ENCODE measurements around the gene FKBP5.

DNA sequence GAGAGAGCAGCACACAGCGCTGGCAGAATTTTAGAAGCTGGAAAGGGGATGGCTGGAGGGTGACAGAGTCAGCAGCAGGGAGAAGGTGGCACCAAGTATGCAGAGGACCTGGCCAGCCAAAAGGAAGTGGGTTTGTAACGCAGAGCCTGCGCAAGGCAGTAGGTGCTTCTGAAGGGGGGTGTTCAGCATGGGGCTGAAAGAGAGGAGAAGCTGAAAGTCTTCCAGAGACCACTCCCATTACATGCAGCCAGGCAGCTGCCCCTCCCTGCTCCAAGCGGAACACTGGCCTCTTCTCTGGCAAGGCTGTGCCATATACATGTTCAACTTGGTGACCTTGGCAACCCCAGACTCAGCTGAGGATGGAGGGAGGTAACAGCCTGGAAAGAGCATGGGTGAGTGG lies 133.9 kb downstream of the FKBP5 start:
- TF ChIP-seq, protein P1, sequence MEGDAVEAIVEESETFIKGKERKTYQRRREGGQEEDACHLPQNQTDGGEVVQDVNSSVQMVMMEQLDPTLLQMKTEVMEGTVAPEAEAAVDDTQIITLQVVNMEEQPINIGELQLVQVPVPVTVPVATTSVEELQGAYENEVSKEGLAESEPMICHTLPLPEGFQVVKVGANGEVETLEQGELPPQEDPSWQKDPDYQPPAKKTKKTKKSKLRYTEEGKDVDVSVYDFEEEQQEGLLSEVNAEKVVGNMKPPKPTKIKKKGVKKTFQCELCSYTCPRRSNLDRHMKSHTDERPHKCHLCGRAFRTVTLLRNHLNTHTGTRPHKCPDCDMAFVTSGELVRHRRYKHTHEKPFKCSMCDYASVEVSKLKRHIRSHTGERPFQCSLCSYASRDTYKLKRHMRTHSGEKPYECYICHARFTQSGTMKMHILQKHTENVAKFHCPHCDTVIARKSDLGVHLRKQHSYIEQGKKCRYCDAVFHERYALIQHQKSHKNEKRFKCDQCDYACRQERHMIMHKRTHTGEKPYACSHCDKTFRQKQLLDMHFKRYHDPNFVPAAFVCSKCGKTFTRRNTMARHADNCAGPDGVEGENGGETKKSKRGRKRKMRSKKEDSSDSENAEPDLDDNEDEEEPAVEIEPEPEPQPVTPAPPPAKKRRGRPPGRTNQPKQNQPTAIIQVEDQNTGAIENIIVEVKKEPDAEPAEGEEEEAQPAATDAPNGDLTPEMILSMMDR (IDR thresholded peaks at IDR 0.05) = no peak
- TF ChIP-seq EZH2 (IDR thresholded peaks at IDR 0.05; ENCODE audit: borderline replicate concordance, insufficient read depth, low read depth, low read length, poor library complexity, severe bottlenecking) = no peak

All from B cell (primary cell).